BLaER1 (cell line): ENCODE data around the gene MCHR2.

Experiments
- H3K27ac ChIP-seq: shearing (Covaris generic); formaldehyde crosslinking; 2 replicates; pipeline ENCODE4 v1.8.1; 2022
- H3K27me3 ChIP-seq: shearing (Covaris generic); formaldehyde crosslinking; 2 replicates; pipeline ENCODE4 v1.8.1; 2022
- H3K36me3 ChIP-seq: shearing (Covaris generic); formaldehyde crosslinking; 2 replicates; pipeline ENCODE4 v1.8.1; 2022
- H3K4me1 ChIP-seq: shearing (Covaris generic); formaldehyde crosslinking; 2 replicates; pipeline ENCODE4 v1.8.1; 2022
- H3K4me2 ChIP-seq: shearing (Covaris generic); formaldehyde crosslinking; 2 replicates; pipeline ENCODE4 v1.8.1; 2022
- H3K4me3 ChIP-seq: shearing (Covaris generic); formaldehyde crosslinking; 2 replicates; pipeline ENCODE4 v1.8.1; 2022
- H3K9ac ChIP-seq: shearing (Covaris generic); formaldehyde crosslinking; 2 replicates; pipeline ENCODE4 v1.8.1; 2022
- H3K9me3 ChIP-seq: shearing (Covaris generic); formaldehyde crosslinking; 2 replicates; pipeline ENCODE4 v1.8.1; 2022
- H4K20me1 ChIP-seq: shearing (Covaris generic); formaldehyde crosslinking; 2 replicates; pipeline ENCODE4 v1.8.1; 2022
- Cebpa-rat ChIP-seq: shearing (Covaris generic); IDR thresholded peaks from 2 replicates; pipeline ENCODE4 v1.8.1; 2022

The MCHR2 gene

DNA sequence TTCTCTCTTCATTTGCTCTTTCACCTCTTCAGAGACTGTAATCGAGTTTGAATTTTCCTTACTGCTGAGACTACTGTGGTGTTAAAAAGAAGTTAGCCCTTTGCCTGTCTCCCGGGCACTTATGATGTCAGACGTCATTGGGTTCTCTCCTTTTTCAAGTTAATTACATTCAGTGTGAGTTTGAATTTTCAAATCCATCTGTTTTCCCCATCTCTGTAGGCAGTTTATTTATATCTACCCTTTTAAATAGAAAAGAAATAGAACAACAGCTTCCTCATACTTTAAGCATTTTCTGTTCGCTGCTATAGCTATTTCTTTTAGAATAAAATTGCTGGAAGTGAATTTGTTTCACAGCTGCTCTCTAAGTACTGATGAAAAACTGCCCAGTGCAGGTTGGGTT lies 81.4 kb downstream of the MCHR2 start:
- Histone ChIP-seq H3K36me3 (no peaks in the 10 kb centered on the region), H3K27me3 (no peaks in the 10 kb centered on the region), H3K27ac (no peak overlapping the region), H3K9me3 (no peaks in the 10 kb centered on the region), H3K4me1 (no peaks in the 10 kb centered on the region), H3K4me3 (no peak overlapping the region), H4K20me1 (no peaks in the 10 kb centered on the region), H3K9ac (no peak overlapping the region), H3K4me2 (no peak overlapping the region)
- TF ChIP-seq Cebpa-rat = no peak

DNA sequence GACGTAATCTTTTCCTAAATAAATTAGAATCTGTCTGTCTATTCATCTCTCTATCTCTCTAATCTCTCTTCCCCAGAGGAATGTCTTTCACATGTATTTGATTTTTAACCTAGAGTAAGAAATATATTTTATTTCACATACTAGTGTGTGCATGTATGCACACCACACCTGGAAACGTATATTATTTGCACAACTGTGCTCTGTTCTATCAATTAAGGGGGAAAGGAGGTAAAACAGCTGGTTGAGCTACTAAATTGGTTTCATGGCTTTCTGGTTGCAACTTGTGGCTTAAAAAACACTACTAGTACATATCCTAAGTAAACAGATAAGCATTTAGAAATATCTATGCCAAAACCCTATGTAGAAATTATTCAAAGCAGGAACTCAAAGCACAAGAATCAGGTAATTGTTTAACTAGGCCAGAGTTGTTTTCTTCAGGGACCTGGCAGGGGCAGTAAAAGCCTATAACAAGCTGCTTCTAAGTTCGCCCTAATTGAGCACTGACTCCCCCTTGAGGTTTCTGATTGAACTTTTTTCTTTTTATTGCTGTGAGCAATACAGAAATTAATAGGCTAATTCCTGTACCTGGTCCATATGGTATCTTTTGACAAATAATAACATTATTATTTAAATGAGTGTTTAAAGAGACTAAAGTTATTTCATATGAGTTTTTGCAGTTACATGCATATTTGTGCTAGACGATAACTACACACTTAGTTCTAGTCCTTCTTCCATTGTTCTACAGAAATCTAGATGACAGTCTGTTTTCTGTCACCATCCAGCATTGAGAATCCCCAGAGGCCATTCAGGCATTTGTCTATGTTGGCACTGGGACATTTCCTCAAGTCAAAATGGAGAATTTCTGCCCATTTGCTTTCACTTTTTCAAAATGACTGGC lies 88.6 kb downstream of the MCHR2 start:
- Histone ChIP-seq H3K36me3 (no peaks in the 10 kb centered on the region), H3K9me3 (no peaks in the 10 kb centered on the region), H3K27me3 (no peaks in the 10 kb centered on the region), H3K4me1 (no peaks in the 10 kb centered on the region), H3K4me3 (no peak overlapping the region), H3K4me2 (no peak overlapping the region), H4K20me1 (no peaks in the 10 kb centered on the region), H3K9ac (no peak overlapping the region), H3K27ac (no peak overlapping the region)
- no peak for TF ChIP-seq Cebpa-rat

DNA sequence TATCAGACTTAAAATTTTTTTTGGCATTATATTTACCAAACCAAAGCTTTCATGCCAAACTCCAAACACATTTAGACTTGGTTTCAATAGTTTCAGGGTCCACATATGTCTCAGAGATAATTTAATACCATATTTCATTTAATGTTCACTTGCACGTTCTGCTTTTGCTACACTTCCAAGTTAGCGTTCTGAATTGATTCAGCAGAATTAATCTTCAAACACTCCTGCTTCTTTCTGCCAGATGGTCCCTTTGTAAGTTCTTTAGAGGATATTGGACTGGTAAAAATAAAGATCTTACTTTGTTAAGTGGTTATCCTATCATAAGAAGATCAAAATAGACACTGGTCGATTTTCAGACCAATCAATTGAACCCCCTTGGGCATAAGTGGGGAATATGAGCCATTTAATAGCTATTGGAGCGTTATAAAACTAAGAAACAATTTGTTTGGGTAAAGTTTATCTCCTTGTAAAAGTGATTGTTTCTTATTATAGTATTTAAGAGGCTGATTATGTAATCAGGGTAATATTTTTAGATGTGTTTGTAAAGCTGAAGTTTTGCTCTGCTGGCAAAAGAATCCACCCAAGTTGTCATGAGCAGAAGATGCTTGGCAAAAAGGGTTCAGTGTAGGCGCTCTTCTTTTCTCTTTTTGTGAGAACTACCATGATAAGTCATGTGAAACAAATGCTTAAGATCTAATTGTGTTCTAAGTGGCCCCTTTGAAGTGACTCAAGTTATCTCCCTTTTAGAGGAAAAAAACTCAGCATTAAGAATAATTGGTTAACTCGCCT lies 92.2 kb downstream of the MCHR2 start:
- H4K20me1 ChIP-seq = no peaks in the 10 kb centered on the region
- no peaks in the 10 kb centered on the region for H3K4me1 ChIP-seq
- no peaks in the 10 kb centered on the region for H3K27me3 ChIP-seq
- H3K4me2 ChIP-seq = no peak overlapping the region
- no peak overlapping the region for H3K27ac ChIP-seq
- H3K36me3 ChIP-seq = no peaks in the 10 kb centered on the region
- TF ChIP-seq Cebpa-rat = no peak
- no peak overlapping the region for H3K4me3 ChIP-seq
- no peaks in the 10 kb centered on the region for H3K9me3 ChIP-seq
- H3K9ac ChIP-seq = no peak overlapping the region

DNA sequence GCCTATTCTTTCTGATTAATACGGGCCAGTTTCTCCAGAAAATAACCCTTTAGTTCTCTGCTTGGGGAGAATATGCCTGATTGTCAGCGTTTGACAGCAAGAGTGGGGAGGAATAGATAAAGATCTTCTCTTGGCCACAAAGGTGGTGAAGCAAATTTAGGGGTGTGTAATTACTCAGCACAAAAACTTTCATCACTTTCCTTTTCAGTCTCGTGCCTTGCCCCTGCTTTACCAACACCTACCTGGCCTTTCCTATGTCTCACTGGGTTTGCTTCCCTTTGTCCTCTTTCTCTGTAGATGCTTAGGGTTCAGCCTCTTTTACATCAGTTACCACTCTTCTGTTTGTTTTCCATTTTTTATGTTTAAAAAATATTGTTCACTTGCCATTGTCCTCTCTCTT lies 99.2 kb downstream of the MCHR2 start:
- Histone ChIP-seq H3K4me2 (no peak overlapping the region), H3K4me3 (no peak overlapping the region), H3K27me3 (no peaks in the 10 kb centered on the region), H3K9me3 (no peaks in the 10 kb centered on the region), H3K27ac (no peak overlapping the region), H3K9ac (no peak overlapping the region), H4K20me1 (no peaks in the 10 kb centered on the region), H3K36me3 (no peaks in the 10 kb centered on the region), H3K4me1 (no peaks in the 10 kb centered on the region)
- TF ChIP-seq Cebpa-rat = no peak

DNA sequence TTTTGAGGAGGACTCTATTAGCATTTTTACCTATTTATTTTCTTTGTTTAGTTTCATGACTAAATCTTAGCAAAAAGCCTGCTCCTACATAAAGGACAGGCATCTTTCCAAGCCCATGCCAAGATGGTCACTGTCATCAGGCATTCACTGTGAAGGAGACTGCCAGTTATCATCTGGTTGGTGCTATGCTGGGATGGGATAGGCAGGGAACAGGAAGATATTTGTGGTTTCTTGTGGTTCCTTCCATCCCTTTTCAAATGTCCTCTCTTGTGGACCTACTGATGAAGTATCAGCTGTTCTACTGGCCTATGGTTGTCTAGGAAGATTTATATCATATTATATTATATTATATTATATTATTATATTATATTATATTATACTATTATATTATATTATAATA lies 107.0 kb downstream of the MCHR2 start:
- H3K9ac ChIP-seq = no peak overlapping the region
- H3K36me3 ChIP-seq = no peaks in the 10 kb centered on the region
- H3K4me1 ChIP-seq = peaks cover 4% of the 10 kb centered on the region
- no peaks in the 10 kb centered on the region for H4K20me1 ChIP-seq
- no peak overlapping the region for H3K4me3 ChIP-seq
- H3K27ac ChIP-seq = no peak overlapping the region
- H3K4me2 ChIP-seq = no peak overlapping the region
- no peaks in the 10 kb centered on the region for H3K27me3 ChIP-seq
- no peak for TF ChIP-seq Cebpa-rat
- no peaks in the 10 kb centered on the region for H3K9me3 ChIP-seq

DNA sequence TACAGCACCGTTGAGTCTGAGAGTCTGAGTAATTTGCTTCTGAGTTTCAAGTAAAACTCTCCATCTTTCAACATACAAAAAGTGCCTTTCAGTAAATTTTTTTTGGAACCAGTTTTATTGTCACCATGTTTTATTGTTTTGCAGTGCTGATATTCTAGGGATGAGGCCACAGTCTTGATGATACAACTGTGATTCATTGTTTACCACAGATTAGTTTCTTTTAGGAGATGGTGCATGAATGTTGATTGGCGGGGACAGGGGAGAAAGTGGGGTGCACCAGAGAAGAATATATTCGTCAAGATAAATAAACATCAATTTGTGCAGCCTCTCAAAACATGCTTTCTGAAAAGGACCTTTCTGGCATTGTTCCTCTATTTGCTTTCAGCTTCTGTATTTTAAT lies 109.0 kb downstream of the MCHR2 start:
- no peaks in the 10 kb centered on the region for H3K27me3 ChIP-seq
- no peak overlapping the region for H3K27ac ChIP-seq
- no peaks in the 10 kb centered on the region for H3K36me3 ChIP-seq
- H3K4me1 ChIP-seq = peaks cover 4% of the 10 kb centered on the region
- no peak overlapping the region for H3K9ac ChIP-seq
- H3K4me2 ChIP-seq = no peak overlapping the region
- no peak for TF ChIP-seq Cebpa-rat
- H3K9me3 ChIP-seq = no peaks in the 10 kb centered on the region
- no peak overlapping the region for H3K4me3 ChIP-seq
- H4K20me1 ChIP-seq = no peaks in the 10 kb centered on the region

DNA sequence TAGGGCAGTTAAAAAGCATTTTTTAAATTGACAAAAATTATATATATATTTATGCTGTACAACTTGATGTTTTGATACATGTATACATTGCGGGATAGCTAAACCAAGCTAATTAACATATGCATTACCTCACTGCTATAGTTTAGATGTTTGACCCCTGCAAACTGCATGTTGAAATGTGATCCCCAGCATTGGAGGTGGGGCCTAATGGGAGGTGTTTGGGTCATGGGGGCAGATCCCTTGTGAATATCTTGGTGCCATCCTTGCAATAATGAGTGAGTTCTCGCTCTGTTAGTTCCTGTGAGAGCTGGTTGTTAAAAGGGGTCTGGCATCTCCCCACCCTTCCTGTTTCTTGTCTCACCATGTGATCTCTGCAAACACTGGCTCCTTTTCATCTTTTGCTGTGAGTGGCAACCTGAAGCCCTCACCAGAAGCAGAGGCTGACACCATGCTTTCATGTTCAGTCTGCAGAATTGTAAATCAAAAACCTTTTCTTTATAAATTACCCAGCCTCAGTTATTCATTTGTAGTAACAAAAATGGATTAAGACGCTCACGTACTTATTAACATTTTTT lies 111.8 kb downstream of the MCHR2 start:
- TF ChIP-seq Cebpa-rat = no peak
- H3K9ac ChIP-seq = no peak overlapping the region
- no peaks in the 10 kb centered on the region for H3K27me3 ChIP-seq
- no peak overlapping the region for H3K4me3 ChIP-seq
- H3K36me3 ChIP-seq = no peaks in the 10 kb centered on the region
- H3K4me2 ChIP-seq = no peak overlapping the region
- peaks cover 4% of the 10 kb centered on the region for H3K4me1 ChIP-seq
- no peaks in the 10 kb centered on the region for H4K20me1 ChIP-seq
- no peak overlapping the region for H3K27ac ChIP-seq
- H3K9me3 ChIP-seq = no peaks in the 10 kb centered on the region

DNA sequence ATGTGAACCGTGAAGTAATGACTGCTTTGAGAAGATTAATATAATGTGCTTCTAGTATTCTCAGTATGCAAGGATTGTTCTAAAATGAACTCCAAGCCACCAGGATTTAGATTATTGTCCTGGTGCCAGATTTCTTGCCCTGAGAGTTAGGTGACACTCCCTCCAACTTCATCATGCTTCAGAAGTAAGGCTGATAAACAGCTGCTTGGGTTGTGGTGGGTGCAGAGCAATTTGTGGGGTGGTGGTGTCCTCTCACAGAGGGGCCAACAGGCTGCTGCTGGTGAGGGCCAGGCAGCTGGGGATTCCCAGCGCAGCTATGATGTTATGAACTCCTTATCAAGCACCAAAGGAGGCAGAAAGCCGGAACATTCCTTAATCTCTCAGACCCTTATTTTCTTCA lies 114.6 kb downstream of the MCHR2 start:
- Histone ChIP-seq H3K27me3 (no peaks in the 10 kb centered on the region), H3K36me3 (no peaks in the 10 kb centered on the region), H3K4me3 (no peak overlapping the region), H3K9ac (no peak overlapping the region), H4K20me1 (no peaks in the 10 kb centered on the region), H3K4me1 (peaks cover 4% of the 10 kb centered on the region), H3K9me3 (no peaks in the 10 kb centered on the region), H3K27ac (no peak overlapping the region), H3K4me2 (no peak overlapping the region)
- no peak for TF ChIP-seq Cebpa-rat

DNA sequence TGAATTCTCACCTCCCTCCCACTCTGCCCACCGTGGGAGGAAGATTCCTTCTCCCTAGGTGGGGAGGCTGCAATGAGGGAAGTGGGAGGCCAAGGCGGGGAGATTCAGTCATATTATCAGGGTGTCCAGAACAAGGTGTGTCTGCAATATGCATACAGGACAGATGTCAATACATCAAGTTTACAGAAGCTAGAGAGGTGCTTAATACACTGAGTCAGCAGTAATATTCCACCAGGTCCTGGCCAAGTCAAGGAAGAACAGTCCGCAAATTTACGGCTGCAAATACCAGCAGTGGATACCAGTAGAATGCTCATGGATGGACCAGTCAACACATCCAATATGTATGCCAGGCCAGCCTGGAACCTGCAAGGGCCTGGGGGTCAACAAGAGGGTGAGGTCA lies 119.0 kb downstream of the MCHR2 start:
- Histone ChIP-seq H3K4me3 (no peak overlapping the region), H3K36me3 (no peaks in the 10 kb centered on the region), H3K4me1 (no peaks in the 10 kb centered on the region), H3K4me2 (no peak overlapping the region), H3K27me3 (no peaks in the 10 kb centered on the region), H3K9me3 (no peaks in the 10 kb centered on the region), H3K9ac (no peak overlapping the region), H4K20me1 (no peaks in the 10 kb centered on the region), H3K27ac (no peak overlapping the region)
- no peak for TF ChIP-seq Cebpa-rat

DNA sequence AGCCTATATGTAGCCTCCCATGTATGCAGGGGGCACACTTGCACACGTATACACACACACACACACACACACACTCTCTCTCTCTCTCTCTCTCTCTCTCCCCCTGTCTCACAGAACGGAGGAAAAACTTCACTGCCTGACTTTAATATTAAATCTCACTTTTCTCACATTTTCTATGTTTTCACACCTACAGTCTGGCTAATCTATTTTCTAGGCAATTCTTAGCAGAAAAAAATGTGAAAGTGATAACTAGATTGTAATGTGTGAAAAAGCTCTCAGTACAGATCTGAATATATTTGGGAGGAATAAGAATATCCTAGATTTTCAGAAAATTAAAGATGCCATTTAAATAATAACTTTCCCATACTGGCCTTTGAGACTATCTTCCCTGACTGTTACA lies 120.9 kb downstream of the MCHR2 start:
- Histone ChIP-seq H3K9me3 (no peaks in the 10 kb centered on the region), H3K4me1 (no peaks in the 10 kb centered on the region), H3K4me2 (no peak overlapping the region), H3K9ac (no peak overlapping the region), H4K20me1 (no peaks in the 10 kb centered on the region), H3K27ac (no peak overlapping the region), H3K36me3 (no peaks in the 10 kb centered on the region), H3K4me3 (no peak overlapping the region), H3K27me3 (no peaks in the 10 kb centered on the region)
- TF ChIP-seq Cebpa-rat = no peak
